HepG2 (cell line): ENCODE data around the gene SRCIN1.

Experiments
- CENPT ChIP-seq: sonication (generic); formaldehyde crosslinking; IDR thresholded peaks from 2 replicates; pipeline ENCODE4 v1.8.0; 2022; ENCODE audit warnings: low read depth, mild to moderate bottlenecking, moderate library complexity, missing genetic modification reagents
- CTCF ChIP-seq: sonication (generic); formaldehyde crosslinking; IDR thresholded peaks from 2 replicates; pipeline ENCODE4 v1.5.0; 2020; ENCODE audit warnings: mild to moderate bottlenecking, missing genetic modification reagents, moderate library complexity
- EHMT2 ChIP-seq: fragments of 200-600 bp; sonication (generic); IDR thresholded peaks from 2 replicates; pipeline ENCODE4 v1.7.0; 2017; ENCODE audit warnings: antibody characterized with exemption, low read depth, low read length, borderline replicate concordance
- EZH2 ChIP-seq: conservative IDR thresholded peaks from 2 replicates; pipeline ENCODE4 v1.6.1; 2012; ENCODE audit warnings: mild to moderate bottlenecking, low read depth, low read length, moderate library complexity
- GLMP ChIP-seq: sonication (generic); formaldehyde crosslinking; IDR thresholded peaks from 2 replicates; pipeline ENCODE4 v1.9.0; 2021; ENCODE audit warnings: missing genetic modification reagents, mild to moderate bottlenecking, borderline replicate concordance
- JUNB ChIP-seq: sonication (generic); formaldehyde crosslinking; IDR thresholded peaks from 2 replicates; pipeline ENCODE4 v1.8.0; 2022; ENCODE audit warnings: missing genetic modification reagents, mild to moderate bottlenecking, borderline replicate concordance
- JUND ChIP-seq: sonication (generic); formaldehyde crosslinking; IDR thresholded peaks from 2 replicates; pipeline ENCODE4 v1.8.0; 2022; ENCODE audit warnings: mild to moderate bottlenecking, missing genetic modification reagents

- no peak for TF ChIP-seq CTCF (CRISPR knock-in tag)
- TF ChIP-seq CENPT (CRISPR knock-in tag), result no peak
- TF ChIP-seq EZH2, result no peak
- TF ChIP-seq JUND (CRISPR knock-in tag), result no peak
- no peak for TF ChIP-seq JUNB (CRISPR knock-in tag)
- no peak for TF ChIP-seq GLMP (CRISPR knock-in tag)
- no peak for TF ChIP-seq EHMT2
Measured at GRCh38 chr17:38596651-38597050, 9.1 kb downstream of the SRCIN1 start.
